ENCODE results near the gene HOXD3.

HOXD3 gene

DNA sequence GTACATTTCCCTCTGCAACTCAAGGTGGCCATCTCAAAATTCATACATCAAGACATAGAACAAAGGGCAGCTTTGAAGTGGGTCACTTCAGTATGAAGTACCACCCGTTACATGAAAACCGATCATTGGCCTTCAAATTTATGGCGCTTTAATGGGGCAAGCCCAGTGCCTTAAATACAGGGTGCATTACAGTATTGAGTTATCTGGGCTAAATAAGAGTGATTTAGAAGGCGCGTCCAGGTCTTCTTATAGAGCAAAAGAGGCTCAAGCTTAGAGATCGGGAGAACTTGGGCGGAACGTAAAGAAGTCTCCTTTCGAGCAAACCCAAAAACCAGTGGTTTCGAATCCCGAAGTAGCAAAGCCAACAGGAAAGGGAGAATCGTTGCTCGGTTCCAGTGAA lies 7.1 kb downstream of the HOXD3 start:
- H3K4me3 ChIP-seq (ENCODE audit: low read depth, low read length): no peak overlapping the region
- TF ChIP-seq, protein P1, sequence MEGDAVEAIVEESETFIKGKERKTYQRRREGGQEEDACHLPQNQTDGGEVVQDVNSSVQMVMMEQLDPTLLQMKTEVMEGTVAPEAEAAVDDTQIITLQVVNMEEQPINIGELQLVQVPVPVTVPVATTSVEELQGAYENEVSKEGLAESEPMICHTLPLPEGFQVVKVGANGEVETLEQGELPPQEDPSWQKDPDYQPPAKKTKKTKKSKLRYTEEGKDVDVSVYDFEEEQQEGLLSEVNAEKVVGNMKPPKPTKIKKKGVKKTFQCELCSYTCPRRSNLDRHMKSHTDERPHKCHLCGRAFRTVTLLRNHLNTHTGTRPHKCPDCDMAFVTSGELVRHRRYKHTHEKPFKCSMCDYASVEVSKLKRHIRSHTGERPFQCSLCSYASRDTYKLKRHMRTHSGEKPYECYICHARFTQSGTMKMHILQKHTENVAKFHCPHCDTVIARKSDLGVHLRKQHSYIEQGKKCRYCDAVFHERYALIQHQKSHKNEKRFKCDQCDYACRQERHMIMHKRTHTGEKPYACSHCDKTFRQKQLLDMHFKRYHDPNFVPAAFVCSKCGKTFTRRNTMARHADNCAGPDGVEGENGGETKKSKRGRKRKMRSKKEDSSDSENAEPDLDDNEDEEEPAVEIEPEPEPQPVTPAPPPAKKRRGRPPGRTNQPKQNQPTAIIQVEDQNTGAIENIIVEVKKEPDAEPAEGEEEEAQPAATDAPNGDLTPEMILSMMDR (IDR thresholded peaks at IDR 0.05; ENCODE audit: borderline replicate concordance, insufficient read depth, low read depth, low read length): no peak

DNA sequence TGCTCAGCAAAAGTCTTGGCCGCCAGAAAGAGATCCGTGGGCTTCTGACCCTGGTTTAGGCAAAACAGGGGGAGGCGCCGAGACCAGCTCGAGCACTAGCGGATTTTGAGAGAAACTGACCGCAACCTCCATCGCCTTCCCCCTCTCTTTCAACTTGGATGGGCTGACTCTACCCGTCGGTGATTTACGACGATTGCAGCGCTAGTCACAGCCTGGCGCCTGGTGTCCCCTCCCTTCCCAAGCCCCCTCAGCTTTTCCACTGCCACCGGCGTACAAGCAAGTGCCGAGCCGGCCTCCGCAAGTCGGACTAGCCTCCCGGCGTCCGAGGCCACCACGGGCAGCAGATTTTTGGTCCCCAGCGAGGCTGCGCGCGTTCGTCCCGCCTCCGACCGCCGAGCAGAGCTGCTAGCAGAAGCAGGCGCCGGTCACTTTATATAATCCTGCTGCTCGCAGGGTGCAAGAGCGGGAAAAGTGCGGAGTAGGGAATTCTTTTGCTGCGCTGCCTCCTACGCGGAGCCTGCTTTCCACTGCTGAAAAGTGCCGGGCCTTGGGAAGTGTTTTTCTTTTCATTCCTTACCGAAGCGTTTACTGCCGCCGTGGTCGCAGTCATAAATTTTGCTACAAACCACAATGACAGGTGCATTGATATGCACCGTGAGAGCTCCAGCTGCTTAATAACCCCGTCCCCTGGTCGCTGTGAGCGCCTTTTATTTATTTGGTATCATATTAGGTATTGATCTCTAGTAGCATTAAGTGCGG lies 7.7 kb downstream of the HOXD3 start:
- TF ChIP-seq, protein P1 (IDR thresholded peaks at IDR 0.05; ENCODE audit: borderline replicate concordance, insufficient read depth, low read depth, low read length): no peak
- no peak overlapping the region for H3K4me3 ChIP-seq (ENCODE audit: low read depth, low read length)

DNA sequence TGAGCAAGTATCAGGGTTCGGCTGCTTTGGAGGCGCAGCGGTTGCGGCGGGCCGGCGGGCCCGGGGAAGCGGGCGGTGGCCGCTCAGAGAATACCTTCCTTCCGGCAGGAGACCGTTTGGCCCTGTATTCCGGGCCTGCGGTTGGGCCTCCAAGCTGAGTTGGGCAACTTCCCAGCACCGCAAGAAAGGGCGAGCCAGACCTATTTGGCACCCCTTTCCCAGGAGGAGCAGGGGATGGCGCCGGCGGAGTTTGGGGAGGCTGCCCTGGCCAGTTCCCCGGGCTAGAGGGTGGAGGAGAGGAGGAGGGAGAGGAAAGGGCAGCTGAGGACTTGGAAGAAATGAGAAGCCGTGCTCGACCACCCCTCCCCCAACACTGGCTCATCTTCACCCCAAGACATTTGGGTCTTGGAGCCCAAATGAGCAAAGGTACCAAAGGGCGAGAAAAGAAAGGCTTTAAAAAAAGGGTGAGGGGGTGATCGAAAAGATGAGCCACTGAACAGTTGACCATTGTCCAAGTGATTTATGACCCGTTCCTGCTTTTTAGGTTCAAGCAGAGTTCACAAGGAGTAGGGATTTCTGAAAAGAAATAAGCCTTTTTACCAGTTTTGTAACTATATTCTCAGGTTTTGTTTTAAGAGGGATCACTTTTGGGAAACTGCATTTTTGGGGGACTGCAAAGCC lies 8.4 kb downstream of the HOXD3 start:
- TF ChIP-seq, protein P1 (IDR thresholded peaks at IDR 0.05; ENCODE audit: borderline replicate concordance, insufficient read depth, low read depth, low read length): no peak
- no peak overlapping the region for H3K4me3 ChIP-seq (ENCODE audit: low read depth, low read length)

DNA sequence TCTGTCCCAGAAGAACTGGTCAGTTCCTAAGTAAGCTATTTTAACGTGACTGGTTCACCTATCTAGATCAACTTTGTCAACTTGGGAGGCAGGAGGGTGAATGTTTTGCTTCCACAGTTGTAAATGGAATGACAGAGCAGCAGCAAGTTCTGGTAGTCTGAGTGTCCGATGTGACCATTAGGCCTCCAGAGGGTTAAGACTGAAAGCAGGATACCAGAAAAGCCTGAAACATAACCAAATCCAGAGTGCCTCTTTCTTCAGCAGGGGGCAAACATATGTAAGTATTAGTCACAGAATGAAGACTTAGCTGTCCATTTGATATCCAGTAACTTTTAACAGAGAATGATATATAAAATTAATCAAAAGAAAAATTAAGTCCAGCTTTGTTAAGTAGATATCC lies 9.2 kb downstream of the HOXD3 start:
- TF ChIP-seq, protein P1 (IDR thresholded peaks at IDR 0.05; ENCODE audit: borderline replicate concordance, insufficient read depth, low read depth, low read length): no peak
- H3K4me3 ChIP-seq (ENCODE audit: low read depth, low read length): no peak overlapping the region

DNA sequence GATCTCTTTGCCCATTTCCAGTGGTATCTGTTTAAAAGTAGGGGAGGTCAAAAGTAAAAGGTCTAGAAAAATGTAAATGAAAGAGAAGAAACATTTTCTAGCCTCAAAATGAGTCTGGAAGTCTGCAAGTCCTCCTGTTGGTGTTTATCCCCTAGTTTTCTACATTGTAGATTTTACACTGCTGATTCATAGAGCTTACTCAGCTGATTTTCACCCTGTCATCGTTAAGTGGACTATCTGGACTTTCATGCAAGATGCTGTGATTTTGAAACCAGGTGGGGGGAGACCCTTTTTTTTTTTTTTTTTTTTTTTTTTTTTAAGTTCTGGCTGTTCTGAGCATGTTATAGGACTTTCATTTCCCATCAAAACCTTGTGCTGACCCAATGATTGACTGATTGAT lies 10.3 kb downstream of the HOXD3 start:
- TF ChIP-seq, protein P1 (IDR thresholded peaks at IDR 0.05; ENCODE audit: borderline replicate concordance, insufficient read depth, low read depth, low read length): no peak
- no peak overlapping the region for H3K4me3 ChIP-seq (ENCODE audit: low read depth, low read length)

DNA sequence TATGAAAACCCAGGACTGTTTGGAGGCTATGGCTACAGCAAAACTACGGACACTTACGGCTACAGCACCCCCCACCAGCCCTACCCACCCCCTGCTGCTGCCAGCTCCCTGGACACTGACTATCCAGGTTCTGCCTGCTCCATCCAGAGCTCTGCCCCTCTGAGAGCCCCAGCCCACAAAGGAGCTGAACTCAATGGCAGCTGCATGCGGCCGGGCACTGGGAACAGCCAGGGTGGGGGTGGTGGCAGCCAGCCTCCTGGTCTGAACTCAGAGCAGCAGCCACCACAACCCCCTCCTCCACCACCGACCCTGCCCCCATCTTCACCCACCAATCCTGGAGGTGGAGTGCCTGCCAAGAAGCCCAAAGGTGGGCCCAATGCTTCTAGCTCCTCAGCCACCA lies 12.1 kb downstream of the HOXD3 start:
- TF ChIP-seq, protein P1 (IDR thresholded peaks at IDR 0.05; ENCODE audit: borderline replicate concordance, insufficient read depth, low read depth, low read length): no peak

DNA sequence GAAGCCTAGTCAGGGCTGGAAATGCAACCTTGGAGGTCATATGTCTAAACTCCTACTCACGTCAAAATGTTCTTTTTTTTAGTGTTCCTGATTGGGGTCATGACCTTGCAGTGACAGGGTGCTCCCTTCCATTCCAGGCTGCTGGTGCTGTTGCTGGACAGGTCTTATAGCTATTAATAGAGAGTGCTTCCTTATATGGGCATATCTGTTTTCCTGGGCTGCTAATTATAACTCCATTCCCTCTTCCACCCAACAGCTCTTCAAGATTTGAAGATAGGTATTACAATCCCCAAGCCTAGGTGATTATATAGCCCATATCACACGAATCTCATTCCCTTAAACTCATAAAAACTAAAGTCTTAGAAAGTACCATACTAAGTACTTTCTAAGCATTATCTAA lies 12.6 kb downstream of the HOXD3 start:
- H3K4me3 ChIP-seq (ENCODE audit: low read depth, low read length): no peak overlapping the region

More for the DNA sequence above, 12.1 kb downstream of the HOXD3 start:
- H3K4me3 ChIP-seq (ENCODE audit: low read depth, low read length): no peak overlapping the region

More for the DNA sequence above, 12.6 kb downstream of the HOXD3 start:
- TF ChIP-seq, protein P1 (IDR thresholded peaks at IDR 0.05; ENCODE audit: borderline replicate concordance, insufficient read depth, low read depth, low read length): no peak
